Left ventricle myocardium superior (tissue), 1 donor: ENCODE data around the gene P3H2. TPM values are rescaled to one million over a fixed set of nuclear protein-coding genes. Genes with fewer than 3 reads are reported as not detected.
"Not testable (repeated sequence)": the region's sequence is repeated elsewhere in the genome, so short reads cannot be mapped to it uniquely, and the experiment has no call there.

Experiments used
- ATAC-seq: fragments of 200-7000 bp; cut with Tn5 transposase; one replicate; pipeline ENCODE4 v1.9.1; 2020; ENCODE audit warnings: mild to moderate bottlenecking, moderate library complexity
- DNase-seq: peaks from one replicate; pipeline ENCODE4 v3.0.0-alpha.2; 2020
- intact Hi-C: fragments of 100-400 bp; cut with micrococcal nuclease; formaldehyde crosslinking; loops from one replicate; pipeline ENCODE4 v1.11.0; 2022
- total RNA-seq: library from RNA; stranded (reverse); fragmentation: NEBNext Ultra II Directional; extraction: Animal tissue kit (Norgen Biotek cat#: 25700); gene quantifications from one replicate; pipeline ENCODE4 v1.2.1, GENCODE V29; 2021
- donor health status: DM: no; HTN: yes; CAD: no; lungs with severe emphysema.

P3H2 gene
- total RNA-seq, 1 donor from 2014 or later: 1.2 TPM

GRCh38 chr3:190096345-190096744, 24.4 kb downstream of the P3H2 start:
- no peak for ATAC-seq
- intact Hi-C loops: no loop called here
- no peak for DNase-seq

DNA sequence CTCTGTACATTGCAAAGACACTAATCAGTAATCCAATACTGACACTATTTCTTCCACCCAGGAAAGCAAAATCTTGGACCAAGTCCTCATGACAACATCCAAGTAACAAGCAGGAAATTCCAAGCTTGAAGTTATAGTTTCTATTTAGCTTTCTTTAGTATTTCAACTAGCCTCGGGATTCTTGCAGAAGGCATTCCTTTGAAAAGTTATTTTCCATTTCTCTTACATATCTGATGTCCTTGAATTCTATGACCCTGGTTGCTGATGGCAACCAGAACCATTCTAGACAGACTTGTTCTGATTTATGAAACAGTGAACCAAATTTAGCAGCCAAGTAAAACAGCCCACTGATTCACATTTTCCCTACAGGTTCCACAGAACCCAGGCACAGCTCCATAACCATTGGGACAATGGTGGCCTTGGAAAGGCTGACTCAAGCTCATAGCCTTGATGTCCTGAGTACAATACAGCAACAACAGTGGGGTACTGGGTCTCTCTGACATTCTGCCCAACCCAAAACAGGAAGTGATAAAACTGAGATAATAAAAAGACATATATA, 26.5 kb downstream of the P3H2 start:
- no peak for DNase-seq
- intact Hi-C loops: no loop called here

DNA sequence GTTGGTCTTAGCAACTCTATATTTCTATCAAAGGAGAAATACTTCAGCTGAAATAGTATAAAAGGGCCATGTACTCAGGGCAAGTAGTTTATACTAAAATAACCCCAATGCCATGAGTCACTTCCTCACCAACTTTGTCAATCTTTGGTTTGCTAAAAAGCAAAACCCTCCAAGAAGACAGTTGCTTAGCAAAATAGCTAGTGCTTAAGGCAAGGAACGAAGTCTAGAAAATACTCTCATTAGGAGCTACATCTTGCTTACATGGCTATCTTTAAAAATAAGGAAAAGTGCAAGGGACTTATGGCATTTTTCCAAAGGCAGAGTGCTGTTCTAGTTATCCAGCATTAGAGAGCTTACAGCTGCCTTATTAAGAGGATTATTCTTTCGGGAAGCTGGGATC, 28.4 kb downstream of the P3H2 start:
- intact Hi-C loops: no loop called here
- ATAC-seq (no peak), DNase-seq (no peak)

More for the DNA sequence above, 26.5 kb downstream of the P3H2 start:
- no peak for ATAC-seq

DNA sequence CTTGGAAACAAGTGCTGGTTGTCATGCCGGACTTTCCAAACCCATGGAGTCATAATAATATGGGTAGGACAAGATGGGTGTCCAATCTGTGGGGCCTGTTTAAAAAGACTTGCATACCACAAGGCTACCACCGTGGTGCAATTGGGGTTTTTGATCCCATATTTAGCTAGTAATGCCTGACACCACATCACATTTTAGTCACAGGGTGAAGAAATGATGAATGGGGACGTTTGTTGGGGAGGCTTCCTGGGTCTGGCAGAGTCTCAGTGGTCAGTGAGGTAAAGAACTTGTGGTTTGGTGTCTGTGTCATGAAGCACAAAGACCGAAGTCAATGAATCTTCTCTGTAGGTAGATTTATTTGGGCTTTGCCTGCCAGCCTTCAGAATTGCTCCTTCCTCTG, 31.0 kb downstream of the P3H2 start:
- ATAC-seq: no peak
- intact Hi-C loops: no loop called here
- DNase-seq: no peak

- intact Hi-C loops: no loop called here
- ATAC-seq (no peak), DNase-seq (no peak)
These were observed 31.8 kb downstream of the P3H2 start for GRCh38 chr3:190088890-190089289.

GRCh38 chr3:190086191-190086590, 34.5 kb downstream of the P3H2 start:
- intact Hi-C loops: no loop called here
- ATAC-seq (no peak), DNase-seq (no peak)

DNA sequence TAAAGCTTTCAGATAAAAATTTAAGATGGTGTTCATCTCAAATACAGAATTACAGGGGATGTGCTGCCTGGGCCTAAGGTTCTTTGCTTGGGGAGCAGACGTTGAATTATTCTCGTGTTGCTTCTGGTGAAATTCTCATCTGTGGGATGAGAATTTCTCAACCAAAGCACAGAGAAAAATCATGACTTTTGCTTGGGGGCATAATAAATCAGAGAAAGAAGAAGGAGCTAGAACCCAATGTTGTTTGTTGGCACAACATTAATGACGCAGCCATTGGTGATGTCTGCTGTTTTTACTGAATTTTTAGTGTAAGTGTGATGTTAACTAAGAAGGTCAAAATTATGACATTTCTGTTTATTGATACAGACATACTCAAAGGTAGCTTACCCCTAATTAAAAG, 35.7 kb downstream of the P3H2 start:
- no peak for DNase-seq
- intact Hi-C loops: no loop called here
- ATAC-seq: no peak

DNA sequence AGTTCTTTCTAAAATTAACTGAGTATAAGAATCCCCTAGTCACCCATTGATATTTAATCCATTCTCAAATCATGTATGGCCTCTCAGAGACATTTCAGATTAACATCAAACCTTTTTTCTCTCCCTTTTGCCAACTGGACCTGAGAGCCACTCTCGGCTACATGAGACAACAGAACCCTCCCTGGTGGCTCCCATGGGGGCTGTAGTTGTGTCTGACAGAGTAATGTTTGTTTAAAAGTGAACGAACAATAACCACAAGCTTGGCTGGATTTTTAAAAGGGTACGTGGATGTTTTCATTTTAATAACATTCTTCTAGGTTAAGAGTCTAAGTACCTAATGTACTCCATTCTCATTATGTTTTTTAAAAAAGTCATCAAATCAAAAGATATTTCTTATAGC, 37.1 kb downstream of the P3H2 start:
- ATAC-seq: no peak

DNA sequence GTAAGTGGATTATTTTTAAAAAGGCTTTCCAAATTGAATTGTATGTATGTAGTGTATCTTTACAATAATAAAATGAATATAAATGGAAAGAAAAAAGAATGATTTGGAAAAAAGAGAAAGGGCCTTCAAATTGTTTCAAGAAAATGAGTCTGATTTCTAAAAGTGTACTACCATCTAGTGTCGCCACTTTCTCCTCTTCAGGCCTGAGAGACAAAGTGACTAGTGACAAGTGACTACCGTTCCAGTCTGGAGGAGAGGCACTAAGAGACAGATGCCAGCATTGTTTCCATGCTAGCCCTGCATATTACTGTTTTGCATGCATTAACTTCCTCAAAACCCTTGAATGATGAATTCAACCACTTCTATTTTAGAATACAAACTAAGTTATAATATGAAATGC, 39.3 kb downstream of the P3H2 start:
- ATAC-seq: no peak
- no peak for DNase-seq
- intact Hi-C loops: no loop called here

More for the DNA sequence above, 37.1 kb downstream of the P3H2 start:
- intact Hi-C loops: no loop called here
- DNase-seq: no peak

DNA sequence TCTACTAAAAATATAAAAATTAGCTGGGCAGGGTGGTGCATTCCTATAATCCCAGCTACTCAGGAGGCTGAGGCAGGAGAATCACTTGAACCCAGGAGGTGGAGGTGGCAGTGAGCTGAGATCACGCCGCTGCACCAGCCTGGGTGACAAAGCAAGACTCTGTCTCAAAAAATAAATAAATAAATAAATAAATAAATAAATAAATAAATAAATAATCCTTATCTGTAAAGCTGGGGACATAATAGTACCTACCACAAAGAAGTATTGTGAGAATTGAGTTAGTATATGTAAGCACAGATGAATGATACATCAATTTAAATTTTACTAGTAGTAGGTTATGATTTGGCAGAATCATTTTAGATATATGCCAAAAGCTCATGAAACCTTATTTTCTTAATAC, 41.5 kb downstream of the P3H2 start:
- intact Hi-C loops, DNase-seq, ATAC-seq: not testable (repeated sequence)

- intact Hi-C loops: no loop called here
- DNase-seq: no peak
- ATAC-seq: no peak
These were observed 43.2 kb downstream of the P3H2 start for GRCh38 chr3:190077395-190078045.

DNA sequence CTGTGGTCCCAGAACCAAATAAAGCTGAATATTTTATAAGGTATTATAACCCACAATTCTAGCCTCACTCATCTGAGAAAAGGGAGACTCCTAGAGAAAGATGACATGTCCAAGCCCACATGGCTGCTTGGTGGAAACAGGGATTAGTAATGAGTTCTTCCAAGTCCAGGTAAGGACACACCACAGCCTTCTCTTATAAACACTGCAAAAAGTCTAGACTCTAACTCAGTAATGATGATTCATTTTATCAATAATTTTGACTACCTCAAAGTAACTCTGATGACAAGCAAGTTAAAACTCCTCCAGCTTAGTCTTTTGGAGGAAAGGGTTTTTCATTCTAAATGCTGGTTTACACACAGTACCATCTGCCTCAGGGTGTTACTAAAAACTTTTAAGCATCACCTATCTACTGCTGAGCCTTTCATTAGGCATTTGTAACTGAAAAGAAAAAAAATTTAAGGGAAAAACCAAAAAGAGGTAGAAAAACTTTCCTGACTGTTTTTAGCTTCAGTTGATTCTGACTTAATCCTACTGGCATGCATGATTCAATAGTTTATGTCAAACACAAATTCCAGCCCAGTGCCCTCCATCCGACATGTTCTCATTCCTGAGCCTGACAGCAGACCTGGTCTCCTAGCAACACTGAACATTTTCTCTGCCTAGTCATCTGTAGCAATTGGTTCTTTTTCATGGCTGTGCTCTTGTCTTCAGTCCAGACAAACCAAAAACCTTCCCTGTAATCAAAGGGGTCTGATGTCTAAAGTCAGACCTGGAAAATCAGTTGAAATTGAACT, 43.9 kb downstream of the P3H2 start:
- DNase-seq (no peak), ATAC-seq (no peak)
- intact Hi-C loops: no loop called here

GRCh38 chr3:190076136-190076535, 44.6 kb downstream of the P3H2 start:
- ATAC-seq (no peak), DNase-seq (no peak)
- intact Hi-C loops: no loop called here

DNA sequence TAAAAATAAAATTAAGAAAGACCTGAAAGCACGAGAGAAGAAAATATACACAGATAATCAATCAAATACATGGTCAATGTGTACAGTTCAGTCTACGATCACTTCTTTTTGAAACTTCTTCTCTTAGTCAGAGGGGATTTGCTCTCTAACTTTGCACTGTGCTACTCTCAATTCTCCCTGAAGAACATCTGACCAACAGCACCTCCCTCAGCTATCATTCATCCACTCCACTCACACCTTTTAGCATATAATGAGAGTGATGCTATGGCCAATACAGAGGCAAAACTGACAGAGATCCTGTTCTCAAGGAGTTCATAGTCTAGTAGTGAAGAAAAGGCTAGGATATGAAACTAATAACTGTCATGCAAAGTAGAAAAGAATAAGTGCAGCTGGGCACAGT, 45.9 kb downstream of the P3H2 start:
- DNase-seq (no peak), ATAC-seq (no peak)
- intact Hi-C loops: no loop called here

- ATAC-seq: no peak
- no peak for DNase-seq
- intact Hi-C loops: no loop called here
These were observed 47.3 kb downstream of the P3H2 start for GRCh38 chr3:190073264-190074008.

GRCh38 chr3:190072856-190073255, 47.8 kb downstream of the P3H2 start:
- ATAC-seq: no peak
- intact Hi-C loops: no loop called here
- no peak for DNase-seq

DNA sequence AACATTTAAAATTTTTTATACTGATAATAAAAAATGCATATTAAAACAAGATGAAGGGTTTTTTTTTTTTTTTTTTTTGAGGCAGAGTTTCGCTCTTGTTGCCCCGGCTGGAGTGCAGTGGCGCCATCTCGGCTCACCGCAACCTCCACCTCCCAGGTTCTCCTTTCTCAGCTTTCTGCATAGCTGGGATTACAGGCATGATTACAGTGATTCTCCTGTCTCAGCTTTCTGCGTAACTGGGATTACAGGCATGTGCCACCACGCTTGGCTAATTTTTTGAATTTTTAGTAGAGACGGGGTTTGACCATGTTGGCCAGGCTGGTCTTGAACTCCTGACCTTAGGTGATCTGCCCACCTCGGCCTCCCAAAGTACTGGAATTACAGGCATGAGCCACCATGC, 48.8 kb downstream of the P3H2 start:
- DNase-seq, ATAC-seq, intact Hi-C loops: not testable (repeated sequence)

- intact Hi-C loops: no loop called here
- no peak for DNase-seq
- ATAC-seq: no peak
These were observed 49.9 kb downstream of the P3H2 start for GRCh38 chr3:190070622-190071347.

- ATAC-seq: no peak
- DNase-seq: no peak
- intact Hi-C loops: no loop called here
These were observed 55.5 kb downstream of the P3H2 start for GRCh38 chr3:190065204-190065603.
